Stimulated activated CD4-positive, alpha-beta T cell treated with anti-CD3 and anti-CD28 coated beads, Interleukin-2, amount 100 ng/mL, for 4 hours (primary cell): ENCODE measurements around the gene PRDM10.
"Not testable (repeated sequence)": the region's sequence is repeated elsewhere in the genome, so short reads cannot be mapped to it uniquely, and the experiment has no call there.

Experiments
- DNase-seq: peaks from one replicate; pipeline ENCODE4 v3.0.0-alpha.2; 2020; ENCODE audit warnings: low read depth

Gene PRDM10

GRCh38 chr11:130002352-130002845 is at the start of gene PRDM10:
PRDM10 (minus strand) TSS chr11:130002835; CDS start chr11:129960964, 41,871 bp downstream.
- DNase-seq: peak; percentile 84

- DNase-seq: no peak
These were observed 48.4 kb upstream of the PRDM10 start for GRCh38 chr11:130051082-130051481.

- no peak for DNase-seq
These were observed 47.6 kb upstream of the PRDM10 start for GRCh38 chr11:130050257-130050656.

GRCh38 chr11:130049328-130049771 is 46.7 kb upstream of the PRDM10 start:
- DNase-seq: no peak

- DNase-seq: no peak
These were observed 44.5 kb upstream of the PRDM10 start for GRCh38 chr11:130047141-130047540.

- no peak for DNase-seq
These were observed 40.9 kb upstream of the PRDM10 start for GRCh38 chr11:130043575-130043974.

- DNase-seq: no peak
These were observed 39.5 kb upstream of the PRDM10 start for GRCh38 chr11:130042093-130042591.

GRCh38 chr11:130040281-130040940 is 37.8 kb upstream of the PRDM10 start:
- DNase-seq: no peak

GRCh38 chr11:130037881-130038585 is 35.4 kb upstream of the PRDM10 start:
- DNase-seq: no peak

GRCh38 chr11:130037058-130037457 is 34.4 kb upstream of the PRDM10 start:
- no peak for DNase-seq

- DNase-seq: no peak
These were observed 31.6 kb upstream of the PRDM10 start for GRCh38 chr11:130034236-130034635.

GRCh38 chr11:130032931-130033330 is 30.3 kb upstream of the PRDM10 start:
- no peak for DNase-seq

- no peak for DNase-seq
These were observed 29.3 kb upstream of the PRDM10 start for GRCh38 chr11:130031945-130032344.

GRCh38 chr11:130031056-130031455 is 28.4 kb upstream of the PRDM10 start:
- no peak for DNase-seq

- DNase-seq: no peak
These were observed 26.5 kb upstream of the PRDM10 start for GRCh38 chr11:130029137-130029536.

- DNase-seq: no peak
These were observed 22.7 kb upstream of the PRDM10 start for GRCh38 chr11:130025371-130025770.

GRCh38 chr11:130024361-130024760 is 21.7 kb upstream of the PRDM10 start:
- DNase-seq: no peak

GRCh38 chr11:130023204-130023603 is 20.6 kb upstream of the PRDM10 start:
- no peak for DNase-seq

- no peak for DNase-seq
These were observed 20.2 kb upstream of the PRDM10 start for GRCh38 chr11:130022799-130023198.

GRCh38 chr11:130021606-130022005 is 19.0 kb upstream of the PRDM10 start:
- not testable (repeated sequence) for DNase-seq

- DNase-seq: no peak
These were observed 17.7 kb upstream of the PRDM10 start for GRCh38 chr11:130020323-130020722.

- DNase-seq: not testable (repeated sequence)
These were observed 13.2 kb upstream of the PRDM10 start for GRCh38 chr11:130015846-130016245.

- no peak for DNase-seq
These were observed 5.7 kb upstream of the PRDM10 start for GRCh38 chr11:130008326-130008725.
